ENCODE measurements around the gene BRK1.
"Not testable (repeated sequence)": the region's sequence is repeated elsewhere in the genome, so short reads cannot be mapped to it uniquely, and the experiment has no call there.

BRK1 gene

DNA sequence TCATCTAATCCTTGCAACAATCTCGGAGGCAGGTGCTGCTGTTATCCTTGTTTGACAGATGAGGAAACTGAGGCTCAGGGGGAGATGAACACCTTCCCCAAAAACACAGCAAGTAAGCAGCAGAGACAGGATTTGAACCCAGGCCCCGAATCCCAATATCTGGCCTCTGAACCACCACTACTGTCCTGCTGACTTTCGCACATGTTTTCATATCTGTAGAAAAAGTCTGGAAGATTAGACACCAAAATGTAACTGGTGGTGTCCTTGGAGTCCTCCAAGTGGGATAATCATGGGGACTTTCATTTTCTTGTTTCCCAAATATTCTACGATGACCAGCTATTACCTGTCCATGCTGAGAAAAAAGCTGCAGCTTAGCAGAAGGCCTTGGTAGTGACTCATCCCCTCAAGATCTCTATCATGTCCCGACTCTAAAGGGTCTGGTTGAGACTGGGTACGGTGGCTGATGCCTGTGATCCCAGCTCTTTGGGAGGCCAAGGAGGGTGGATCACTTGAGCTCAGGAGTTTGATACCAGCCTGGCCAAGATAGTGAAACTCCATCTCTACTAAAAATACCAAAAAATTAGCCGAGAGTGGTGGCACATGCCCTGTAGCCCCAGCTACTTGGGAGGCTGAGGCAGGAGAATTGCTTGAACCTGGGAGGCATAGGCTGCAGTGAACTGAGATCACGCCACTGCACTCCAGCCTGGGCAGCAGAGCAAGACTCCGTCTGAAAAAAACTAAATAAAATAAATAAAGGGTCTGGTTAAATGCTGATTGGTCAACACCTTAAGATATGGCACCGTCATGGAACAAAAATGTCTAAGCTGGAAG is 57.8 kb downstream of the BRK1 start:
- H3K27ac ChIP-seq, result no peak overlapping the region
- TF ChIP-seq, protein P1, sequence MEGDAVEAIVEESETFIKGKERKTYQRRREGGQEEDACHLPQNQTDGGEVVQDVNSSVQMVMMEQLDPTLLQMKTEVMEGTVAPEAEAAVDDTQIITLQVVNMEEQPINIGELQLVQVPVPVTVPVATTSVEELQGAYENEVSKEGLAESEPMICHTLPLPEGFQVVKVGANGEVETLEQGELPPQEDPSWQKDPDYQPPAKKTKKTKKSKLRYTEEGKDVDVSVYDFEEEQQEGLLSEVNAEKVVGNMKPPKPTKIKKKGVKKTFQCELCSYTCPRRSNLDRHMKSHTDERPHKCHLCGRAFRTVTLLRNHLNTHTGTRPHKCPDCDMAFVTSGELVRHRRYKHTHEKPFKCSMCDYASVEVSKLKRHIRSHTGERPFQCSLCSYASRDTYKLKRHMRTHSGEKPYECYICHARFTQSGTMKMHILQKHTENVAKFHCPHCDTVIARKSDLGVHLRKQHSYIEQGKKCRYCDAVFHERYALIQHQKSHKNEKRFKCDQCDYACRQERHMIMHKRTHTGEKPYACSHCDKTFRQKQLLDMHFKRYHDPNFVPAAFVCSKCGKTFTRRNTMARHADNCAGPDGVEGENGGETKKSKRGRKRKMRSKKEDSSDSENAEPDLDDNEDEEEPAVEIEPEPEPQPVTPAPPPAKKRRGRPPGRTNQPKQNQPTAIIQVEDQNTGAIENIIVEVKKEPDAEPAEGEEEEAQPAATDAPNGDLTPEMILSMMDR (conservative IDR thresholded peaks at IDR 0.05), result no peak

DNA sequence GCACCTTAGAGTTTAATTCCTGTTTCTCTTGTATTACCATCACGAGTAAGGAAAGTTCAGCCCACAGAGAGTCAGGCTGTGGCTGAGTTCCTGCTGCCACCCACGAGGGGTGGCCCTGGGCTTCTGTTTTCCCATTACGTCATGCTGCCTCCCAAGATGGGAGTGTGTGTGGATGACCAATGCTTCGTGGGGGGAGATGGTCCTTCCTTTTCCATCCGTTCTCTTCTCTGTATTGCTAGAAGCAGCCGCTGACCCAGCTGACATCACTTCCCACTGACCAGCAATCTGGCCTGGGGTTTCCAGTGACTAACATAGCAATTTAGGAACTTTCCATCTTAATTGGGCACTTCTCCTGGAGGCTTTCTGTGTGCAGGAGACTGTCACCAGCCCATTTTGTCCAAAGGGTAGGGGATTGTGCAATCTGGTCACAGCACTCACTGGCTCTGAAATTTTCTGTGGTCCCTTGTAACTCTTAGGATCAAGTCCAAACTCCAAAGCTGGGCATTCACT is 58.5 kb downstream of the BRK1 start:
- TF ChIP-seq, protein P1 (conservative IDR thresholded peaks at IDR 0.05), result no peak
- no peak overlapping the region for H3K27ac ChIP-seq

GRCh38 chr3:10175334-10175733 is 59.9 kb downstream of the BRK1 start:
- not testable (repeated sequence) for H3K27ac ChIP-seq

- H3K27ac ChIP-seq, result not testable (repeated sequence)
These were observed 60.7 kb downstream of the BRK1 start for GRCh38 chr3:10176150-10176549.
